CD4-positive, alpha-beta T cell treated with Interleukin-10 for 1 hour (primary cell): Measurements from ENCODE around the gene LRRC4B.
"Not testable (repeated sequence)": the region's sequence is repeated elsewhere in the genome, so short reads cannot be mapped to it uniquely, and the experiment has no call there.

Experiments used
- DNase-seq: peaks from one replicate; pipeline ENCODE4 v3.0.0-alpha.2; 2020

Gene LRRC4B

DNA sequence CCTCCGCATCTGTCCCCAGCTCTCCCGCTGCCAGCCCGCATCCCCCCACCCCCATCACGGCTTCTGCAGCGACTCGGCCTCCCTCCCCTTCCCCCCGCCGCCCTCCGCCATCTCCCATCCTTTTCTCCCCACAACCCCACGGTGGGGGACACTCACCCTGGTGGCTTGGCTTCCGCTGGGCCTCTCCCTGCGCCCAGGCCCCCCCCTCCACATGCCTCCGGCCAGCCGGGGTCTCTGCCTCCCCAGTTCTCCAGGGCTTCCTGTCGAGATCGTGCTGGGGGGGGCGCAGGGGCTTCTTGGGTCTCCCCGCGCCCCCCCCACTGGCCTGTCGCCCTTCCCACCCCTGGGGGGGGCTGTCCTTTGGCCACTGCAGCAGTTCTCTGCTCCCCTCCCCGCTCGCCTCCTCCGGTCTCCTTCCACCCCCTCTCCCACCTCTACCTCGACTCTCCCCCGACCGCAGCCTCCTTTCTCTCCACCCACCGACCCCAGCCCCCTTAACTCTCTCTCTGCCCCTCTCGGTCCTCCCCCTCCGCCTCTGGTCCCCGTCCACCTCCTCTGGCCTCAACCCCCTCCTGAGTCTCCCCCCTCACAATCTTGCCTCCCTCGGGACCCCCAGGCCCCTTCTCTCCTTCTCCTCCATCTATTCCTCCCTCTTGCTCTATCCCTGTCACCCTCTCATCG is 17.1 kb downstream of the LRRC4B start:
- no peak for DNase-seq

DNA sequence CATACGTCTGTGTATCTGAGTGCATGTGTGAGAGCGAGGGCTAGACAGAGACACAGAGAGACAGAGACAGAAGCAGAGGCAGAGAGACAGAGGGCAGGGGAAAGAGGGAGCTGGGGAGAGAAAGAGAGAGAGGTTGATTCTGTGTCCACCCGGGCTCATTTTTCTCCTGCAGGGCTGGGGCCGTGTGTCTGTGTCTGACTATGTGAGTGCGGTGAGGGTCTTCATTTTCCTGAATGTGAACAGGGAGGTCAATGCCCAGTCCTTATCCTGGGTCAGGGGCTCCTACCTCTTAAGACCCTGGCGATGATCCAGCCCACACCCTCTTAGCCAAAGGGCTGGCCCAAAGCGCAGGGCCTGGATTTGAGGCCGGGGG is 17.7 kb downstream of the LRRC4B start:
- no peak for DNase-seq

DNA sequence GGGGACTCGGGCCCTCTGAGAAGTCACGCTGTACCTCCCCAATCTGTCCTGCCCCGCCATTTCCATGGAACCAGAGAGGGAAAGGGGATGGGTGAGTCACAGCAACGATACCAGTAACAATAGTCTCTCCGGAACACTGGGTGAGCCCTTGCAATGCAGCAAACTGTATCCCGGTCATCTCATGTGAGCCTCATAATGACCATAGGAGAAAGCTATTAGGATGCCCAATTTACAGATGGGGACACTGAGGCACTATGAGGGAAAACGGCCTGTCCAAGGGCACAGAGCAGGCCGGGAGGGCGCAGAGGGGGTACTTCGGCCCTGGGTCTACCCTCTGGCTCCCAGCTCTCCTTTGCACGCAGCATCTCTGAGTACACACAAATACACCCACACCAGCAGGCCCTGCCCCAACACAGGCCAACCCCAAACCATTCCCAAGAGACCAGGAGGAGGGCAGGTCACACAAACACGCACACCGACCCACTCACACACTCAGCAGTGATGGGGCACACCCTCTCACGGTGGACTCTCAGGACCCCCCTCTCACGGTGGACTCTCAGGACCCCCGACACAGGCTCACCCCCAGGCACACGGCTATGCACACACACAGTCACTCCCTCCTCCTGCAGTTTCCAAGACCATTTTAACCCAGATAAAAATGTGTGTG is 18.2 kb downstream of the LRRC4B start:
- no peak for DNase-seq

DNA sequence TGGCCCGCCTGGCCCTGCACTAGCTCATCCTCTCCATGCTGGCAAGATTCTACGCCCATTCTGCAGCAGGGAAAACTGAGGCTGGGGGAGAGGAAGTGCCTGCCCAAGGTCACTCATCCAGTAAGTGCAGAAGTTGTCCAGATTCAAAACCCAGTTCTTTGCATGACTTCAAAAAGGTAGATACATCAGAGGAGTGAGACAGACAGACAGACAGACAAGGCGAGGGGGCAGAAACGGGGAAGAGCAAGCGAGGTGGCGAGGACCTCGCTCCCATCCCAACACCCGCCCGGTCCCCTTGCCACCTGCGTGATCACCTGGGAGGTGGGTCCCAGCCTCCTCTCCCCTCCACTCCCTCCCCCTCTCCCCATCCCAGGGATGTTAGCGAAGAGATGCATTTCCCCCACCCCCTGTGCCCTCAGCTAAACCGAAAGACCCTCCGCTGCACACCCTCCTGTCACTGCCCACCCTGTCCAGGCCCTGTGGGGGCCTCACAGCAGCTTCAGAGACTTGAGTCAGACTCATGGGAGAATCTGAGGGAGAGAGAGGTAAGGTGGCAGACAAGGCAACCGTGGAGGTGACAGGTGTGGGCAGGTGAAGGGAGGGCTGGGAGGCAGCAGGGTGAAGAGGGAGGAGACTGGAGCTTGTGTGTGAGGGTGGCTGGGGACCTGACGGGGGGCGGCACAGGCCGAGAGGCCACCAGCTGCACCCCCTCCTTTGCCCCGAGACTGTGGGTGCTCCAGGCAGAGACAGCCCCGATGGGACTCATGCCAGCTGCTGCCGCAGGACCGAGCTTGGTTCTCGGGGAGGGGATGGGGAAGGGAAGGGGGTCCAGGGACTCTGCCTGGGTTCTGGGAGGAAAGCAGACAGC is 18.9 kb downstream of the LRRC4B start:
- DNase-seq: no peak

DNA sequence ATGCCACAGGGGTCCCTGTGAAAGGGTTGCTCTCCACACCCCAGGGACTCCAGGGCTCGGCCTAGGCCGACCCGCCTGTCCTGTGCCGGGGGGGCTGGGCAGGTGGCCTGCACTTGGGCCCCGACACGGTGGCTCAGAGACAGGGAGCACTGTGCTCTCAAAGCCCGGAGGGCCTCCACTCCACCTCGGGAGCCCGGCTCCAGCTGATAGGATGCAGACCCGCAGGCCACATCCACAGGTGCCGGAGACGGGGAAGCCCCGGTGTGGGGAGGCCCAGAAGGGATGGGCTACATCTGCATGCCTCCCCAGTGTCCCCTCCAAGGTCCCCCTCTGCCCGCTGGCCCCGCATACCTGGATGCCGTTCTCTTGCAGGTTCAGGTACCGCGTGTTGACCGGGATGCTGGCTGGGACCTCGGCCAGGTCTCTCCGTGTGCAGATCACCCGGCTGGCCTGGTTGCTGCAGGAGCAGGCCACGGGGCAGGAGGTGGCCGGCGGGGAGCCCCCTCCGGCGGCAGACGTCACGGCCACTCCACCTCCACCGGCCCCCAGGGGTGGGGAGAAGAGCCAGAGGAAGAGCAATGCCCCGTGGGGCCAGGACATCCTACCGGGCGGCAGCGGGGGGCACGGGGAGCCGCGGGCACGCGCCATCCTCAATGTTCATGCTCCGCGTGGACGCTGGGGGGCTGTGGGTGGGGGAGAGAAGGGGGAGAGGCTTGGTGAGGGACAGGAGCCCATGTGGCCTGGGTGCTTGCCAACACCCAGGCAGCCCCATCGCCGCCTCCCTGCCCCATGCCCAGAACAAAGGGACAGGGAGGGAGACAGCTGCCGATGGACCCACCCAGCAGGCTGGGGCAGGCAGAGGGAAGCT is 19.8 kb downstream of the LRRC4B start:
- DNase-seq: no peak

- DNase-seq: no peak
Observed at GRCh38 chr19:50547385-50548190, 20.6 kb downstream of the LRRC4B start.

DNA sequence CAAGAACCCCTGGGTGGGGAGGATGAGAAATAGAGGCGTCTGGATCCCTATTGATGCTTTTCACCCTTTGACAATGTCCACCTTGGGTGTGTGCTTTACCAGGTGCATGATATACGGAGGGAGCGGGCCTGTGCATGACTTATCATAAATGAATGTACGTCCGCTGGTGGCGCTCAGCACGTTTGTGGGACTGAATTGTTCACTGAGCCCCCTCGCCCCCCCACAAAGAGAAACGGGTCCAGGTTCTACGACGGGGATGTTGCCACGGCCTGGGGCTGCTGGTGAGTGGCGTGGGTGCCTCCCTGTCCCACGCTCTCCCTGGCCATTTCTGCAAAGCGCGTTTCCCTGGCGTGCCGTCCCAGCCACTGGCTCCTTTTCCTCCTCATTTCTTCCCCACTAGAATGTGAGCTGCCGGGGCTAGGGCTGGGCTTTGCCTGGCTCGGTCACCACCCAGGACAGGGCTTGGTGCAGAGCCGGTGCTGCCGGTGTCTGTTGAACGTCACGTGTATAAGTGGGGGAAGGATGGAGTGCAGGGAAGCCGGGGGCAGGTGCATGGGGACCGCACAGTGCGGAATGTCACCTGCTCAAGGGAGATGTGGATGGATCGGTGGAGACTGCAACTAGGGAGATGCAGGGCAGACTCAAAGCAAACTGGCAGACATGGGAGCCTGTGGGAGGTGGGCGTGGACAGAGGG is 21.6 kb downstream of the LRRC4B start:
- DNase-seq: no peak

DNA sequence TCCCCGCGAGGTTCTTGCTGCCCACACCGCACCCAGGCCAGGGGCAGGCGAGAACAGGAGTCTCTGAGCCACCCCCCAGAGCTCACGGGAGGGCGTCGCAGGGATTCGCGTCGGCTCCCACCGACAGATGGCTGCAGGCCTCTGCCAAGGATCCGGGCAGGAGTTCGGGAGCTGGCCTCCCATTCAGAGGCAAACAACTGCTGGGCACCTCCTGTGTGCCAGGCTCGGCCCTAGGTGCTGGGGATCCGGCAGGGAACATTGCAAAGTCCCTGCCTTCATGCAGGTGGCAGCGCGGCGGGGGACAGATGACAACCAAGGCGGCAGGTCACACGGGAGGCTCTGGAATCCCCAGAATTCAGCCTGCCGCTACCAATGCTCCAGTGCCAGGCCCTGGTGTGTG is 25.3 kb downstream of the LRRC4B start:
- DNase-seq: no peak

DNA sequence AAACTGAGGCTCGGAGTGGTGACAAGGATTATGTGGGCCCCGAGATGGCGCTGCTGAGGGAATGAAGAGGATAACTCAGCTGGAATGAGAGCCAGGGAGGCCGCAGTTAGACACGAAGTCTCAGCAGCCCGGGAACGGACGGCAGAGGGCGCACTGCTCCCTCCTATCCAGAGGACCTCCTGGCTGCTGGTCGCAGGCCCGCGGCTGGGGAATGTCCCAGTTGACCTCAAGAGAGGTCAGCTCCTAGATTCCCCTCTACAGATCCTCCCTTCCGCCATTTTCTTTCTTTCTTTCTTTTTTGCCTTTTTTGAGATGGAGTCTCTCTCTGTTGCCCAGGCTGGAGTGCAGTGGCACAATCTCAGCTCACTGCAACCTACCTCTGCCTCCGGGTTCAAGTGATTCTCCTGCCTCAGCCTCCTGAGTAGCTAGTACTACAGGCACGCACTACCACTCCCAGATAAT is 30.4 kb downstream of the LRRC4B start:
- peak; percentile 53 for DNase-seq

DNA sequence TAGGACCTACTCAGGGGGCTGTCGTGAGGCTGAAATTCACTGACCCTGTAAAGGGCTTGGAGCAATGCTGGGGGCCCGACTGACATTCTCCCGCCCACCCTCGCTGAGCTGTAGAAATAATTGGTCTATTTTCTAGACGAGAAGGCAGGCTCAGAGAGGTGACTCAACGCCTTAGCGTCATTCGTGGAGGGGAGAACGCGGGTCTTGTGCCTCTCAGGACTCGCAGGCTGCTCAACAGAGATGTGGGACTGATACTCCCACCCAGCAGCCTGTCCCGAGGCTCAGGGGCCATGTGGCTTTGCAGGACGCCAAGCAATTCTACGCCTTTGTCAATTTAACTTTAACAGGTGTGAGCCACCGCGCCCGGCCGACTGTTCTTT is 30.9 kb downstream of the LRRC4B start:
- DNase-seq: no peak

GRCh38 chr19:50536662-50537305 is 31.5 kb downstream of the LRRC4B start:
- no peak for DNase-seq

DNA sequence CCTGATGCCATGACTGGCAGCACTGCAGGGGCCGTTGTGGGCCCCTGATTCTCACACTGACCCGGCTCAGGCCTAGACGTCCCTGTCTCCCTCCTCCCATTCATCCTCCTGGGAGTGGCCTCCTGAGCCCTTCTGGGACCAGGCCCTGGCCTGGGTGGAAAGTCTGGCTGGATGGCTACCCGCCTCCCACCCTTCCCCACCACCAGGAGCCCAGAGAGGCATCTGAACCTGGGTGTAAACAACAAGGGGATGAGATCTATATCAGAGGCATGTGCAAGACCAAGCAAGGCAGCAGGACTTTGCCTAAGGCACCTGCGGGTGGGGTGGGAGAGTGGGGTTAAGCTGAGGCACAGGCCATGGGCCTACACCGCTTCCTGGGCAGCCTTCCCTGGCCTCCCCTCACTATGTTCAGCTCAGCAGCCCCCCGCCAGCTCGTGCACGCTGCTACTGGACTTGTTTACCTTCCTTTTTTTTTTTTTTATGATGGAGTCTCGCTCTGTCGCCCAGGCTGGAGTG is 32.5 kb downstream of the LRRC4B start:
- DNase-seq: no peak

- DNase-seq: no peak
Observed at GRCh38 chr19:50534478-50534877, 33.8 kb downstream of the LRRC4B start.

GRCh38 chr19:50532952-50533351 is 35.3 kb downstream of the LRRC4B start:
- no peak for DNase-seq

DNA sequence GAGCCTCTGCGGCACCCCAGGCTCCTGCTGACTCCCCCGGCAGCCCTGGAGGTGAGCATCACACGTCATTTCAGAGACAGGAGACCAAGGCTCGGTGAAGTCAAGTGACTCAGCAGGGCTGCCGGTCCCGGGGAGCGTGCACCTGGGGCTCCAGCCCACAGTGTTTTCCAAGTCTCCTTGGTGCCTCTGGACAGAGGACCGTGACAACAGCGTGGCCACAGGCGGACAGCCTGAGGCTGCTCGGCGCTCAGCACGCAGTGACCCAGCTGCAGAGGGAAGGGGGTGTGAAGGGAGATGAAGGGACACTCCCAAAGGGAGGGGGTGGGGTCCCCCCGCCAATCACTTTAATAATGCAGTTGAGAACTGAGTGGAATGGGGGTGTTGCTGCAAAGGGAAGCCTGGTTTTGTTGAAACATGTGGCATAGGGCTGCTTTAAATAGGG is 37.0 kb downstream of the LRRC4B start:
- DNase-seq: no peak

DNA sequence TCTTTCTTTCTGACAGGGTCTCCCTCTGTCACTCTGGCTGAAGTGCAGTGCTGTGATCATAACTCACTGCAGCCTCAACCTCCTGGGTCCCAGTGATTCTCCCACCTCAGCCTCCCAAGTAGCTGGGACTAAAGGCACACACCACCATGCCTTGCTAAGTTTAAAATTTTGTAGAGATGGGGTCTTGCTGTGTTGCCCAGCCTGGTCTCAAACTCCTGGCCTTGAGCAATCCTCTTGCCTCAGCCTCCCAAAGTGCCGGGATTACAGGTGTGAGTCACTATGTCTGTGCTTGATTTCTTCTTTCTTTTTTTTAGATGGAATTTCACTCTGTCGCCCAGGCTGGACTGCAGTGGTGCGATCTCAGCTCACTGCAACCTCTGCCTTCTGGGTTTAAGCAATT is 40.2 kb downstream of the LRRC4B start:
- DNase-seq: not testable (repeated sequence)

DNA sequence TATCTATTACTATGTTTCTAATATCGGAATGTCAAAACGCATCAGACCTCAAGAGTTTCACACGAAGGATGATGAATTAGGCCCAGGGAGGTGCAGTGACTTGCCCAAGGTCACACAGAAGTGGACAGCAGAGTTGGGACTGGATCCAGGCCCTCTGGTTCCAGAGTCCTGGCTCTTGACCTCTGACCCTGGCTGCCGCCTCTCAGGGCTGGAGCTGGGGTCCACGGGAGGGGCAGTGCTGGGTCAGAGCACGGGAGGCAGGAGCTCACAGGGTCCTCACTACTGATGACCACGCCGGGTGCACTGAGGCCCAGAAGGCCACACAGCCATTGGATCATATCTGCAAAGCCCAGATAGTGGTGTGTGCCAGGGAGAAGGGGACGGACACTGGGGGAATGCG is 45.4 kb downstream of the LRRC4B start:
- DNase-seq: no peak

DNA sequence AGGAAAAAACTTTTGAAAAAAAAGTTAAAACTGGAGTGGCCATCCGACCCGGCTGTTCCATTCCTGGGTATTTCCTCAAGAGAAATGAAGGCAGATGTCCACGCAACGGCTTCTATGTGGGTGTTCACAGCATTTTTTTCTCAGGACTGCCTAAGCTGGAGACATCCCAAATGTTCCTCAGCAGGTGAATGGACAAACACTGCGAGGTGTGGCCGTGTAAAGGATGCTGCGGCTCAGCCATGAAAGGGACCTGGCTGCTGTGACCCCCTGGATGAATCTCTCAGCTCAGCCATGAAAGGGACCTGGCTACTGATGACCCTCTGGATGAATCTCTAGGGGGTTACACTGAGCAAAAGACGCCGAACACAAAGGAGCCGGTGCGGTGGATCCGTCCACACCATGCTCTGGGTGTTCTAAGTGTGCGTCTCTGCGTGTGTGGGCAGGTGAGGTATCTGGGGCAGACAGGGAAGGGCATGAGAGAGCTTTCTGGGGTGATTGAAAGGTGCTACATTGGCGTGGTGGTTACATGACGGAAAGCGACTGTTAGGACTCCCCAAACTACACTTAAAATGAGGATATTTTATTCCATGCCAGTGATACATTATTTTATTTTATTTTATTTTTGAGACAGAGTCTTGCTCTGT is 47.3 kb downstream of the LRRC4B start:
- DNase-seq: no peak

DNA sequence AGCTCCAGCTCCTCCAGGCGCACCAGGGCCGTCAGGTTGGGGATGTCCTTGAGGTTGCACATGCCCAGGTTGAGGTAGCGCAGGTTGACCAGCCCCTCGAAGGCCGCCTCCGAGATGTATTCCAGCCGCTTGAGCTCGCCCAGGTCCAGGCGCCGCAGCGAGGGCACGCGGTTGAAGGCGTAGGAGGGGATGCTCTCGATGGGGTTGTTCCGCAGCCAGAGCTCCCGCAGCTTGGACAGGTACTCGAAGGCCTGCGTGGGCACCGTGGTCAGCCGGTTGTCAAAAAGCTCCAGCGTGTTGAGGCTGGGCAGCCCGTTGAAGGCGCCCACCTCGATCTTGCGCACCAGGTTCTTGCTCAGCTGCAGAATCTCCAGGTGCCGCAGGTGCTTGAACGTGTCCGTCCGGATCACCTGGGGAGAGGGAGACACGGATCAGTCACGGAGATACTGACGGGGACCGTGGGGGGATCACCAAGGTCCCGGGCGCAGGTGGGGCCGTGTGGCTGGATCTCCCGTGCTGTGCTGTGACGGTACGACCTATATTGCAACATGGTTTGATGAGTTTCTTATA is 49.1 kb downstream of the LRRC4B start:
- DNase-seq: no peak
